Stimulated activated CD8-positive, alpha-beta memory T cell treated with anti-CD3 and anti-CD28 coated beads, Interleukin-2, amount 100 ng/mL, for 48 hours (primary cell): ENCODE results near the gene TARS1.

Experiments used
- DNase-seq, 2 donors: peaks; one replicate each; pipeline ENCODE4 v3.0.0-alpha.2; 2020; ENCODE audit warnings: low read depth in 2 of 2

The TARS1 gene

GRCh38 chr5:33440482-33441240 lies at the start of gene TARS1:
TSS of gene TARS1 (plus strand) at chr5:33440965. CDS start at chr5:33441087, 122 bp downstream.
- peak; percentile 90 to 91 for DNase-seq

GRCh38 chr5:33398501-33398900 lies 42.3 kb upstream of the TARS1 start:
- DNase-seq, result no peak

GRCh38 chr5:33400675-33401074 lies 40.1 kb upstream of the TARS1 start:
- DNase-seq, result no peak

- DNase-seq, result no peak
Measured at GRCh38 chr5:33401482-33402390, 39.0 kb upstream of the TARS1 start.

GRCh38 chr5:33403187-33403586 lies 37.6 kb upstream of the TARS1 start:
- DNase-seq, result no peak

GRCh38 chr5:33408816-33409215 lies 31.9 kb upstream of the TARS1 start:
- no peak for DNase-seq

GRCh38 chr5:33409435-33410170 lies 31.2 kb upstream of the TARS1 start:
- no peak for DNase-seq

GRCh38 chr5:33410221-33410620 lies 30.5 kb upstream of the TARS1 start:
- DNase-seq, result no peak

GRCh38 chr5:33411498-33411897 lies 29.3 kb upstream of the TARS1 start:
- no peak for DNase-seq

- DNase-seq, result no peak
Measured at GRCh38 chr5:33415811-33416354, 24.9 kb upstream of the TARS1 start.

- no peak for DNase-seq
Measured at GRCh38 chr5:33417632-33418031, 23.1 kb upstream of the TARS1 start.

GRCh38 chr5:33420946-33421345 lies 19.8 kb upstream of the TARS1 start:
- DNase-seq, result no peak

GRCh38 chr5:33422191-33422590 lies 18.6 kb upstream of the TARS1 start:
- DNase-seq, result no peak

- DNase-seq, result no peak
Measured at GRCh38 chr5:33423018-33423630, 17.6 kb upstream of the TARS1 start.

- no peak for DNase-seq
Measured at GRCh38 chr5:33425314-33425713, 15.5 kb upstream of the TARS1 start.

GRCh38 chr5:33430983-33431382 lies 9.8 kb upstream of the TARS1 start:
- DNase-seq, result no peak

- DNase-seq, result no peak
Measured at GRCh38 chr5:33432656-33433055, 8.1 kb upstream of the TARS1 start.

GRCh38 chr5:33433303-33434240 lies 7.2 kb upstream of the TARS1 start:
- no peak for DNase-seq

GRCh38 chr5:33435893-33436490 lies 4.8 kb upstream of the TARS1 start:
- DNase-seq, result peak; percentile 26 to 32

GRCh38 chr5:33438996-33439395 lies 1.8 kb upstream of the TARS1 start:
- no peak for DNase-seq
